Stimulated activated CD4-positive, alpha-beta T cell treated with anti-CD3 and anti-CD28 coated beads, Interleukin-1b, Interleukin-23, amount 100 ng/mL, for 24 hours (primary cell): Measurements from ENCODE around the gene LRRK1.

Experiments
- DNase-seq, 4 experiments: peaks; one replicate each; pipeline ENCODE4 v3.0.0-alpha.2; 2020; ENCODE audit warnings: low read depth in 4 of 4, low spot score in 1 of 4

The LRRK1 gene

DNA sequence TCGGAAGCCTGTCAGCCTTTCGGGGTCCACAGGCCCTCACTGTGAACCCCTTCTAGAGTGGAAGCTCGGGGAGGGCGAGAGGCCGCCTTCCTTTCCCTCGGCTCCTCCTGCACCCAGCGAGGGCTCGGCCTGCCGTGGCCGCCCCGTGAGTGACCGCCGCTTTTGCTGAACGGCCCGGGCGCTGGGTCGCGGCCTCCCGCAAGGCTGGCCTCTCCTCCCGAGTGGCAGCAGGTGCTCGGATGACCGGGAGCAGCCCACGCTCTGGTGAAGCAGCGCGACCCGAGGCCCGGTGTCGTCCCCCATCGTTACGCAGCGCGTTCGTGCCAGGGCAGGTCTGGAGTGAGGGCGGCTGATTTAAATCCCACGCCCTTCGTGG is 53.8 kb downstream of the LRRK1 start:
- DNase-seq: no peak

GRCh38 chr15:100973351-100974111 is 54.4 kb downstream of the LRRK1 start:
- DNase-seq: no peak

DNA sequence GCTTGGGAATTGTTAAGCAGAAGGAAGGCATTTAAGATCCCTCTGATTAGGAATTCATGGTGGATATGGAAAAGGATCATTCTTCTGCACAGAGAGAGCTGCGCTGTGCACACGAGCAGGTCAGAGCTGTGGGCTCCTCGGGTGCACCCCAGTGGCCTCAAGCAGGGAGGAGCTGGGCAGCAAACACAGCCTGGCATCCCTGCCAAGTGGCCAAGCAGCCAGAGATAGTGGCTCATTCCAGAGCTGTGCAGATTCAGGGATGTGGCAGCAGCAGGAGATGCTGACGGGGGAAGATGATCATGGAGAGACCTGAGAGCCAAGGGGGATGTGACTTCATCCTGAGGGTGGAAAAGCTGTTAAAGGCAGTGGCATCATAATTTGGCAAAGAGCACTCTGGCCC is 55.9 kb downstream of the LRRK1 start:
- DNase-seq: no peak

DNA sequence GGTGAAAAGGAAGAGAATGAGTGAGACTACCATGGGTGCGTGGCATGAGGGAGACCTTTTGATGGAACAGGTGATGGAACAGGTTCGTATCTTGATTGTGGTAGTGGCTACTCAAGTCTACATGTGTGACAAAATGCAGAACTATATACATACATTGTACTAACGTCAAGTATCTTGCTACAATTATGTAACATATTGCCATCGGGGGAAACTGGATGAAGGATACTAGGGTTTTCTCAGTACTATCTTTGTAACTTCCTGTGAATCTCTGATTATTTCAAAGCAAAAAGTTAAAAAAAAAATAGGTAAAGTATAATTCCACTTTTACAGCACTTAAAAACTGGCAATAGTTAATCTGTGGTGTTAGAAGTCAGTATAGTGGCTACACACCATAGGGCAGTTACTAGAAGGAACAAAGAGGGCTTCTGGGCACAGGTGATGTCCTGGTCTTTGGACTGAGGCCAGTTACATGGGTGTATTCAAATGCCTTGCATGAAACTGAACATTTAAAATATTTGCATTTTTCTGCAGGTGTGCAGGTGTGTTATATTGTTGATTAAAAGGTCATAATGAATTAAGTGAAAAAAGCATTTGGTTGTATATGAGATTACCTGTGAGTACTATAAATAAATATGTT is 61.4 kb downstream of the LRRK1 start:
- no peak for DNase-seq

GRCh38 chr15:100981086-100981485 is 61.9 kb downstream of the LRRK1 start:
- no peak for DNase-seq

DNA sequence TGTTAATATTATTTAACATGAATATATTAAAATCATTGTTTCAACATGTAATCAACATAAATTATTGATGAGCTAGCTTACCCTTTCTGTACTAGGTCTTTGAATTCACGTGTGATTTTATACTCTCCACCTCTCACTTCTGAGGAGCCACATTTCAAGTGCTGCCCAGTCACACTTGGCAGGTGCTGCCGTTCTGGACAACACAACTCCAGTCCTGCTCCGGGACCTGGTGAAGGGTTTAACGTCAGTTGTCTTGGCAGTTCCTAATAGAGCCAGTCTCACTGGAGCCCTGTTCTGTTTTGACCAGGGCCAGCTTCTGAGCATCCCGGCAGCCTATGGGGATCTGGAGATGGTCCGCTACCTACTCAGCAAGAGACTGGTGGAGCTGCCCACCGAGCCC is 64.1 kb downstream of the LRRK1 start:
- no peak for DNase-seq

DNA sequence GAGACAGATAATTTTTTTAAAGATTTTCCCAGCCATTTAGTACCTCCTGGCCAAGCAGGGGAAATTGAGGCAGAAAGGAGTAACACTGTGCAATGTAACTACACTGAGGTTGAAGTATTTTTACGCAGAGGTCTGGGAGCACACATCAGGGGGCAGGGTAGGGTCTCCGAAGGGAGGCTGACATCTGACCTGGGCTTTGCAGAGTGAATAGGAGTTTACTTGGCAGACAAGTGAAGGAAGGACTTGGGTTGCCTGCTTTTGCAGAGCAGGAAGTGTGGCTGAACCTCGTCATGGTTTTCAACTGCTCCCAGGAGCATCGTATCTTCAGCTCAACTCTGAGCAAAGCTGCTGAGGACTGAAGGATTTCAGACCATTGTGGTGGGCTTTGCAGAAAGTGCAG is 66.2 kb downstream of the LRRK1 start:
- no peak for DNase-seq

- no peak for DNase-seq
These were observed 67.2 kb downstream of the LRRK1 start for GRCh38 chr15:100986158-100986896.

DNA sequence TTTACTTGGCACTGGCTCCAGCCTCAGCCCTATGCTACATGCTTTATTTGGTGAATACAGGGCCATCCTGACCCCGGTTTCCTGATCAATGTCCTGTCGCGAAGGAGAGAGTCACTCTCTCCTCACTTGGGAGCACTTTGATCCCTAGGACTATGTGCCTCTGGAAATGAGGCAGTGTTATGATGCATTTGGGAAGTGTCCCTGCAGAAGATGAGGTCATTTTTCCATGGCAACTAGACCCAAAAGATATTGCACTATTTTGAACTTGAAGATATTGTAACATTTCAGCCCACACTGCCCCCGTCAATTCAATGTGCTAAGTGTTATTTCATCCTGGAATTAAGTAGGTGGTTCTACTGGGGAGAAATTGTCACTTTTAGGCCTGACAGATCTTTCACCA is 68.0 kb downstream of the LRRK1 start:
- DNase-seq: no peak

- no peak for DNase-seq
These were observed 69.1 kb downstream of the LRRK1 start for GRCh38 chr15:100988297-100988696.

- DNase-seq: no peak
These were observed 69.7 kb downstream of the LRRK1 start for GRCh38 chr15:100988857-100989256.

- no peak for DNase-seq
These were observed 75.7 kb downstream of the LRRK1 start for GRCh38 chr15:100994597-100995446.

GRCh38 chr15:100995471-100996430 is 76.6 kb downstream of the LRRK1 start:
- DNase-seq: no peak

DNA sequence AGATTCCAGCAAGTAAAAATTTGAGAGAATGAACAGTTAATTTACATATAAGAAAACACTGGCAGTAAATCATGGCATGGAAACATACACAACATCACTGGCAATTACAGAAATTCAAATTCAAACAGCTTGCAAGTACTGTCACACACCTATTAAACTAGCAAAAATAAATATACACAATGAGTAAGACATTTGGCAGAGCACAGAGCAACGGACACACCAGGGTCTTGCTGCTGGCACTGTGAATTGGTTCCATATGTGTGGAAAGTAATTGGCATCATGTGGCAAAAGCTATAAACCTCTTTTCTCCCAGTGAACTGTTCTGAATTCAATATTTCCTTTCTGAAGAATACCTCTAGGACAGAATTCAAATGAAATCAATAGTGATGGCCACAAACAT is 78.3 kb downstream of the LRRK1 start:
- DNase-seq: no peak

DNA sequence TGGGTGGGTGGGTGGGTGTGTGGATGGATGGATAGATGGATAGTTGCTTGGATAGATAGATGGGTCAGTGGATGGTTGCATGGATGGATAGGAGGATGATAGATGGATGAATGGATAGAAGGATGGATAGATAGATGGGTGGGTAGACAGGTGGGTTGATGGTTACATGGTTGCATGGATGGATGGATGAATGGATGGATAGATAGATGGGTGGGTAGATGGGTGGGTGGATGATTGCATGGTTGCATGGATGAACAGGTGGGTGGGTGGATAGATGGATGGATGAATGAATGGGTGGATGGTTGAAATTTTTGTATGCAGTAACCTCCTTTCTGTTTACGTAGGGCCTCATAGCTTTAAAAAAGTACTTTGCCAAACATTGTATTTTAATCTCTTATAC is 79.5 kb downstream of the LRRK1 start:
- DNase-seq: no peak

DNA sequence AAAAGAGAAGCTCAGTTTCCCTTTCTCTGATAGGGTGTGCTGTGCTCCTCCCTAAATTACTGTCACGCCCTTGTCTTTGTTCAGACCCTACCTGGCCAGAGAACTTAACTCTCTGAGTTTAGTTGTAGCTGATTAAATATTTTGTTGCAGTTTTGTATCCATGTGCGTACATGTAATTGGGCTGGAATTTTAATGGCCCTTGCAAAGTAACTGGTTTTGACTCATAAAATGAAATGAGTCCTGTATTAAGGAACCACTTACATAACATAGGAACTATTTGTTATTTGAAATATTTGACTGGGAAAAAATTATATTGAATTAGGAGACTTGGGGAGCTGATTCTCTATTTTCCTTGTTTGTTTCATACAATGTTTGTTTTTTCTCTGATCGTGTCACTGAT is 80.2 kb downstream of the LRRK1 start:
- no peak for DNase-seq

DNA sequence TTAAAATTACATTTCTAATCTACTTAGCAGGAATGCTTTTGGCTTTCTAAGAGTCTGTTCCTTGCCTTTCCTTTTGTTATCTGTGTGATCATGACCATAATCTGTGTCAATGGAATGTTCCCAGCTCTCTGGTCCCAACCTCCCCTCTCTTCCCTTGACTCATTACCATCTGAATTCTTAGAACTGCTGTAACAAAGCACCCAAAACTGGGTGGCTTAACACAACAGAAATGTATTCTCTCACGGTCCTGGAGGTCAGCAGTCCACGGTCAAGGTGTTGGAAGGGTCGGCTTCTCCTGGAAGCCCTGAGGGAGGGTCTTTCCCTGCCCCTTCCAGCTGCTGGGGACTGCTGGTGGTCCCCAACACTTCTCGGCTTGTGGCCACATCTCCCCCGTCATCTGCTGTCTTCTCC is 81.1 kb downstream of the LRRK1 start:
- DNase-seq: no peak

DNA sequence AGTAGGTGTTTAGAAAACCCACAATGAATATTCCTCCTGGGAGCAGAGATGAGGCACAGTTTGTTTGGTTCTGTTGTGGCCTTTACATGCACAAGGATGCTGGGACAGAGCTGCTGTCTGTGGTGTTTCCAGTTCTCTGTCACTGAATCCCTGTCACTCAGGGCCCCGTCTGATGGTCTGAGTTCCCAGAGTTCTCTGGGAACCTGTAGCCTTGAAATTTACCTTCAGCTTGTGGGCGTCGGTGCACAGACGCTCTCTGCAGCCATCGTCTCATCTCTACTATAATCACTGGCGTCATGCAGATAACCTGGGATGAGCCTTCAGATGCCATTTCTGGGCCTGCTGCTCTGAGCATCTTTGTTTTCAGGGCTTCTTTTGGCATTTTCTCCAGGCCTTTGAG is 81.9 kb downstream of the LRRK1 start:
- no peak for DNase-seq

- no peak for DNase-seq
These were observed 82.6 kb downstream of the LRRK1 start for GRCh38 chr15:101001796-101002195.

DNA sequence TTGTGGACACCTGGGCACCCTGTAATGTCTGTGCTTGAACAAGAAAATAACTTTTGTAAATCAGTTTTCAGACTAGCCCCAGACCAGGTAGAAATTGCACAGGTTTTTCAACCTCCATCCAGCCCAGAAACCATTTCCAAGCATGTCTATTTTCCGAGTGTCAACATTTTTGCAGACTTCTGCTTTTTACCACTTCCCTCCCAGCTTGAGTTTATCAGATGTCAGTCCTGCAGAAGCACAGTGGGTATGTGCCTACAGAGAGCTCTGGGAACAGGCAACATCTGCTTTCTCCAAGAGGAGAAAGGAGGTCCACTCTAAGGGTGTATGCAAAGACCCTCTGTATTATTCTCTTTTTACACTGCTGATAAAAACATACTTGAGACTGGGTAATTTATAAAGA is 83.9 kb downstream of the LRRK1 start:
- no peak for DNase-seq
